NCI-H345 treated with DMSO at 0.1 percent for 48 hours (cell line): Measurements from ENCODE around the gene UGT1A5.

Experiments used
- DNase-seq: peaks from one replicate; lab custom pipeline; 2025; ENCODE audit not compliant: unreplicated experiment; lab: John Stamatoyannopoulos, UW

The UGT1A5 gene

DNA sequence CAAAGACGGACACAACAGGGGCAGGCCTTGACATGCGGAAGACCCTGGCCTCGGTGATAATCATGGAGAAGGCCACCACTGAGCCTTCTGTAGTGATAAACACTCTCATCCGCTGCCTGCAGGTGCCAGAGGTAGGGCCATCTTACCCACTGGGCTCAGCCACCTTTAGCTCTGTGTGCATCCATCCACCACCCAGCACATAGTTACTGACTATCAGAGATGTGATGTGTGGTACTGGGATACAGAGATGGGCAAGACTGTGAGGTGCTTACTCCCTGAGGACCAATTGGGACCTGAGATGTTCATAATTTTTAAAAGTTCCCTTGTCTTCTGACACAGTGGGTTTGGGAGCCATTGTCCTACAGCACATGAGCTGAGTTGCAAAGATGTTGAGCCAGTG lies 67.0 kb downstream of the UGT1A5 start:
- no peak for DNase-seq

DNA sequence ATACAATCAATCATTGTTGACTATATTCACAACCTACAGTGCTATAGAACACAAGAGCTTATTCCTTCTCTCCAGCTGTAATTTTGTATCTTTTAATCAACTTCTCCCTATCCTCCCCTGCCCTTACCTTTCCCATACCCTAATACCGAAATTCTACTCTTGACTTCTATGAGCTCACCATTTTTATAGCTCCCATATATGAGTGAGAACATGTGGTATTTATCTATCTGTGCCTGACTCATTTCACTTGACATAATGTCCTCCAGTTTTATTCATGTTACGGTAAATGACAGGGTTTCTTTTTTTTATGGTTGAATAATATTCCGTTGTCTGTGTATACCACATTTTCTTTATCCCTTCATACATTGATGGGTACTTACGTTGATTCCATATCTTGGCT lies 68.1 kb downstream of the UGT1A5 start:
- no peak for DNase-seq

DNA sequence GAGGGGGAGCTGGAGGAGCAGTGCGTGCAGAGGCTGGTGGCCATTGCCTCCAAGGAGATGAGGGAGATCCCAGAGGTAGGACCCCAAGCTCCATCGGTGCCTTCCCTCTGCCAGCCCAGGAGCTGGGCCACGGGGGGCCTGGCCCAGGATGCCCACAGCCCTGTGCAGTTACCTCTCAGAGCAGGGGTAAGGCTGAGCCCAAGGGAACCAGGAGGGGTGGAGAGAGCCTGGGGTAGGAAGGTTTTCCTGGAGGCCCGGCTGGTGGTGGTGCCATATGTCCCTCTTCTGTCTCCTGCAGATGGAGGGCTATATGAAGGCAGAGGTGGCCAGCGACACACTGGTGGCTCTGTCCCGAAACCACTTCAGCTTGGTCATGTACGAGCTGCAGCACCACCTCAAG lies 76.8 kb downstream of the UGT1A5 start:
- DNase-seq = no peak

DNA sequence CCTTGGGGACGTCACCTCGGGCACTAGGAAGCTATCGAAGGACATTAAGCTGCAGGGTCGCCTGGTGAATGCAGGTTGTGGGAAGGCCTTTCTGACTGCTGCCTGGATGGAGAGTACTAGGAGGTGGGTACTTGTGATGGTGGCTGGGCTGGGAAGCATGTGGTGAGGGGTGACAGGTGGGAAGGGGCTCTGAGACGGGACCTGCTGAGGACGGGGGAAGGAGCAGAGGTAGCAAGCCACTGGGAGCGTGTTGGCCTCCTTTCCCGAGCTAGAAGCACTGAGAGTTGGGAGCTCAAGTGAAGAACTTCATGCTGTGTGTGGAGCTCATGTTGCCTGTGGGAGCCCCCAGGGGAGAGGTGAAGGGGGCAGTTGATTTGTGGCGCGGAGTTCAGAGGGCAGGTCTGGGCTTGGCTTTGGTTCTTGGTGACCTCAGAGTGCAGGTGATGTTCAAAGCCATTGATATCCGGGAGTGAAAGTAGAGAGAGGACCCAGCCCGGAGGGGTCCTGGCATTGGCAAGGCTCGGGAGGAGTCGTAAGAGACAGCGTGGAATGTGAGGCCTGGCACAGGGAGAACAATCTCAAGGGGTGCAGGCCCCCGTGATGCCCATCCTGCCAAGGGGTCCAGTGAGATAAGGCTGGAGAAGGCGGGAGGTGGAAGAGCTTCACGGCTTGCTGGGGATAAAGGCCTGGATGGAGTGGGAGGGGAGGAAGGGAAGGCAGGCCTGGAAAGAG lies 78.6 kb downstream of the UGT1A5 start:
- DNase-seq = no peak

DNA sequence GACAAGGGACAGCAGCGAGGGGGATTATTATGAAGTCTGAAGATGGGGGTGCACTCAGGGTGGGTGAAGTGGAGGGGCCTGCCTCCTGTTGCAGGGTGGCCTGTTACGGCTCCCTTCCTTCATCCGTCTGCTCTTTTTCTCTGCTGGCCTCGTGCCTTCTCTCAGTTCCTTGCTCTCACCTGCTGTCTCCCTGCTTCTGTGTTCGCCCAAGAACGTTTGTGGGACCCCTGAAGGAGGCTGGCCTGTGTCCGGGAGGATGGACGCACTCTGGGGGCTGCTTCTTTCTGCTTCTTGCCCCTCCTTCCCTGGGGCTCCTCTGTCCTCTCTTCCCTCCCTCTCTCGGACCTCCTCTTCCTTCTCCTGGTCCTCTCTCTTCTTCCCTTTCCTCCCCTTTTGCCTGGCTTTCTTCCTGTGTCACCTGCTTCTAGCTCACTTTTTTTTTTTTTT lies 79.2 kb downstream of the UGT1A5 start:
- DNase-seq = no peak

DNA sequence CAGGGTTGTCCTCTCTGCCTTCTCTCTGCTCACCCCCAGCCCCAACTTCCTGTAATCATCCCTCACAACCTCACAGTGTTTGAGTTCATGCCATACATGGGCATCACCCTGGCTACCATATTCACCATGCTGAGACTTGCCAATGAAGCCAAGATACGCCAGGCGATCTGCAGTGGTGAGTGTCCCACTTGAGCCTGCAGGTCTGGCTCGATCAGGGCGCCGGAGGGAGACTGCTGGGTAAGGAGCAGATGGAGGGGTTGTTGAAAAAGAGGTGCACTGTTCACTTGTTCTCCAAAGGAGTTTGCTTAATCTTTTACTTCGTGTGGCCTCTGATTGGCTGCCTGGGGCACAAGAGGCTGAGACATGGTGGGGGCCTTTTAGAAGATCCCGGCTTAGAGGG lies 80.0 kb downstream of the UGT1A5 start:
- DNase-seq = no peak

DNA sequence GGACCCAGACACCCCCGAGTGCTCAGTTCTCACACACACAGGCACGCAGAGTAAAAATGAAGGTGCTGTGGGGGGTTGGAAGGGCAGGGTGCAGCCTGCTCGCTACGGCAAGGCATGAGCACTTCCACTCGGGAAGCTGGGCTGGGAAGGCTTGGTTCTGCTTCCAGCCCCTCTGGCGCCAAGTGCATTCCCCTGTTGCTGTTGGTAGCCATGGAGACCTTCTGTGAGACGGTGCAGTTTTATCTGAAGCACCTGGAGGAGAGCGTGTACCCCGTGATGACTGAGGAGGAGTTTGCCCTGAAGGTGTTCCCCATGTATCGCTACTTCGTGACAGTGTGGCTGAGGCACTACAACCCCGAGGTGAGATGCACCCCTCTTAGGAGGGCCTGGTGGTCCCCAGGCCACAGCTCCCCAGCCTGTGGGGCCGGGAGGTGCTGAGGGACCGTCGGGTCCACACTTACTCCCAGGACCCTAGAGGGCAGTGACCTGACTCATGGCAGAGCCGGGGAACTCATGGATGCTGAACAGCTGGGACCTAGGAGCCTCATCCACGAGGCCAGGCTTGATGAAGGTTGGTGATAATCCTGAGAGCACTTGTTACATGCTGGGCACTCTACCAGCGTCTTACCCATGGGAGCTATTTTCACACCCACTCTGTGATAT lies 80.9 kb downstream of the UGT1A5 start:
- no peak for DNase-seq

DNA sequence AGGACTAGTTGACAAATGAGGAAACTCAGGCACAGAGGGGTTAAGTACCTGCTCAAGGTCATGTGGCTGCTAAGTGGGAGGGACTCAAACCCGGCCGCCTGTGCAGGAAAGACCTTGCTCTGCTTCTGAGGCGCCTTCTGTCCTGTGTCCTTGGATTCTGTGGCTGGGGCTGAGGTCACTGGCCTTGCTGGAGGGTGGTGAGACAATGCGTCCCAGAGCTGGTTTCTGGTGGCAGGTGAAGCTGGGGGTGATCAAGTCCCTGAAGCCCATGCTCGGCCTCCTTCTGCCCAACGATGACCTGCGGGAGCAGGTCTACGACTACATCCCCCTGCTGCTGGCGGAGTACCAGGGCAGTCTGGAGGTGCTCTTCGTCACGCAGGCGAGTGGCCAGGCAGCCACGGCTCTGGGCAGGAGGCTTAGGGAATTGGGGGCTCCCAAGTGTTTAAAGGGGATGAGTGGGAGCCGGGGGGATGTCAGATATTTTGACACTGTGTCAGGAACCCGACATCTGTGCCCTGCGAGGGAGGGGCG lies 81.5 kb downstream of the UGT1A5 start:
- DNase-seq = no peak

DNA sequence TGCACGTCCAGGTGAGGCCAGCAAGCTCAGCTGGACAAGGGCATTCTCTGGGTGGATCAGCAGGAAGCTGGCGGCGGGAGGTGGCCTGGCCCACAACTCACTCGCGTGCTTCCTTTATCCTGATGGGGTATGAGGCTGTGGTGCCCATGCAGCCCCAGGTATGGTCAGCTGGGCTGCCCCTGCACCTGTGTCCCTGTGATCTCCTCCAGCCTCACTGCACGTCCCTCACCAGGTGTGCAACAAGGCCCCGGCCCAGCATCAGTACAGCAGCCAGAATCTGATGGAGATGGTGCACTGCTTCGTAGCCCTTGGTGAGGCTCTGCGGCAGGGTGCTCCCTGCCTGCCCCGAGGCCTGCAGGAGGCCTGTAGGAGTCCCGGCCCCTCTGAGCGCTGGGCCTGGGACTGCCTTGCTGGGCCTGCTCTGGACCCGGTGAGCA lies 83.0 kb downstream of the UGT1A5 start:
- DNase-seq = no peak

DNA sequence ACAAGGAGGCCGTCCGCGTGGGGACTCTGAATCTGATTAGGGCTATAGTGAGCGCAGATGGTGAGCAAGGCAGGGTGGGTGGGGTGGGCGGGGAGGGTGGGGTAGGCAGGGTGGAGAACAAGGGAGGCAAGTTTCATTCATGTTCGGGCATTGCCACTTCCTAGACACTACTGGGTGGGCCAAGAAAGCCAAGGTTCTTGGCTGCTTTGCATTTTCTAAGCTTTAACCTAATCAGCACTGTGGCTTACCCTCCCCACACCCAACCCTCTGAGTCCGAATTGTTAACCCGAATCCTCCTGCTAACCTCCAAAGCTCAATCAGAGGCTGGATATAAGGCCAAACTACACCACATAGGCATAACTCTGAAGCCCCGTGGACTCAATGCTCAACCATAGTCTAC lies 83.5 kb downstream of the UGT1A5 start:
- no peak for DNase-seq

DNA sequence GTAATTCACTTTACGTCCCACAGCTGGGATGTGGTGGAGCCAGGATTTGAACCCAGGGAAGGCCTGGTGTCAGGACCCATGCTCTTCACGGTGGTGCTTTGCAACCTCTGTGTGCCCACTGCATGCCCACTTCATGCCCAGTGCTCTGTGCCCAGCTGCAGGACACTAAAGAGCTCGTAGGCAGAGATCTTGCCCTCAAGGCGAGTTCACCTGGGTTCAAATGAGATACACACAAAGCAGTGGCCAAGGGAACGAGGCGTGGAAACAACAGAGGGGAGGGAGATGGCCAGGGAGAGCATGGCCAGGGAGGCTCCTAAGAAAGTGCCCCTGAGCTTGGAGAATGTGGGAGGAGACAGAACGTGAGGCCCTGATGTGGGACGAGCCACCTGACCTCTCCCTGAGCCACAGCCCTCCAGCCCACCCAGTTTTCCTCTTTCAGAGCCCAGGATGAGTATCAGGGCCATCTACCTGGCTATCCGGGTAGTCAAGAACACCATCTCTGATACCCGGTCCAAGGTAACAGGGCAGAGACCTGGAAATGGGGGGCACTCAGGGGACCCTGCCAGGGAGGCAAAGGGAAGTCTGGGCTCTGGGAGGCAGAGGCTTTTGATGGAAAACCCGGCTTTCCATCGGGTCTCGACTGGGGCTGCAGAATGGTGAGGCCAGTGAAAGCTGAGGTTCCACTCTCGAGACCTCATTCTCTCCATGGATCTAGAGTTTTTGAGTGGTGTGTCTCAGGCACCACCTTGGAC lies 85.8 kb downstream of the UGT1A5 start:
- no peak for DNase-seq

DNA sequence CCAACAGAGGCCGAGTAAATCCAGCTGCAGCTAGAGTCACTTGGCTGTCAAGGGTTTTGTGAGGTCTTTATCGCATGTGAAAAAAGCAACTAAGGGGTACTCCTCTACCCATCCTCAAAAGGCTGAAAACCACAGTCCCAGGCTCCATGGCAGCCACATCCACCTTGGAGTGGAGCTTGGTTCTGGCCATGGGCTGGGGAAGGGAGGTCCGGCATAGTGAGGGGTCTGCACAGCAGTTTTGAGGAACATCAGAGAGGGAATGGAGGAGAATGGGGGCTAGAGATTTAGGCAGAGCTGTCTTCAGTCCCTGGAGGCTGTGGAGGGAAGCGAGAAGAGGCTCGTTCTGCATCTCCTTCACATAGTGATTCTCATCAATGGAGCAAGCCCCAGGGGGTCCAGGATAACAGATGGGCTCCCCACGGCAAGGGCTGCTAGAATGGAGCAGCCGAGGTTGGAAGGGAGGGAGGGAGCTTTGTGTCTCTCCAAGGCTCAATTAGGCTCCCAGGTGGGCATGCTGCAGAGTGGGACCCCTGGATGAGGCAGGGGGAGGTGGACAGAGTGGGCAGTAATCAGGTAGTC lies 86.5 kb downstream of the UGT1A5 start:
- no peak for DNase-seq

DNA sequence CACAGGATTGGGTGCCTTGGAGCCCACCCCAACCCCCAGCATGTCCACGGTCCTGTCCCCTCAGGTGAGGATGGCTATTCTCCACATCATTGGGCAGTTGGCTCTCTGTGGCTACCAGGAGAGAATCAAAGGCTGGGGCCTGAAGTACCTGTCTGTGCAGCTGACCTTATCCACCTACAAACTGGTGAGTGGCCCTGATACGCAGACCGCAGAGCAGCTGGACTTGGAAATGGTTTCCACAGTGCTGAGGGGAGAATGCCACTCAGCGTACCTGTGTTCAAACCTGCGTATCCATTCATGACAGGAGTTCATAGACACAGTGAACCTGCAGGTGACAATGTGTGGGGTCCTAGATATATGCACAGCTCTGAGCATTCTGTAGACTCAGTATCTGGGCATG lies 87.0 kb downstream of the UGT1A5 start:
- DNase-seq = no peak

DNA sequence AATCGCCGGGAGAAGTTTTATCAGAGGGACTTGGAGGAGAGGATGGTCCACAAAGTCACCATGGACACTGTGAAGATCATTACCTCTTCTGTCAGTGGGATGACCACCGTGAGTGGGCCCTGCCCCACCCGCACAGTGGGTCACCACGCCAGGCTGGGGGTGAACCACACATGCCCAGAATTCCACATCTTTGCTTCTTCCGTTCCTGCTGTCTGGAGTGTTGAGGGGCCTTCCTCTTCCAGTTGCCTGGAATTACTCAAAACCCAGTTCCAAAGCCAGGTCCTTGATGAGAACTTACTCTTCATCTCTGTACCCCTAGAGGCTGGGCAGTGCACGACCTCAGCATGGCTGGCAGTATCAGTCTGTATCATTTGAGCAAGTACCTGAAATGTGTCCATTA lies 87.5 kb downstream of the UGT1A5 start:
- no peak for DNase-seq

DNA sequence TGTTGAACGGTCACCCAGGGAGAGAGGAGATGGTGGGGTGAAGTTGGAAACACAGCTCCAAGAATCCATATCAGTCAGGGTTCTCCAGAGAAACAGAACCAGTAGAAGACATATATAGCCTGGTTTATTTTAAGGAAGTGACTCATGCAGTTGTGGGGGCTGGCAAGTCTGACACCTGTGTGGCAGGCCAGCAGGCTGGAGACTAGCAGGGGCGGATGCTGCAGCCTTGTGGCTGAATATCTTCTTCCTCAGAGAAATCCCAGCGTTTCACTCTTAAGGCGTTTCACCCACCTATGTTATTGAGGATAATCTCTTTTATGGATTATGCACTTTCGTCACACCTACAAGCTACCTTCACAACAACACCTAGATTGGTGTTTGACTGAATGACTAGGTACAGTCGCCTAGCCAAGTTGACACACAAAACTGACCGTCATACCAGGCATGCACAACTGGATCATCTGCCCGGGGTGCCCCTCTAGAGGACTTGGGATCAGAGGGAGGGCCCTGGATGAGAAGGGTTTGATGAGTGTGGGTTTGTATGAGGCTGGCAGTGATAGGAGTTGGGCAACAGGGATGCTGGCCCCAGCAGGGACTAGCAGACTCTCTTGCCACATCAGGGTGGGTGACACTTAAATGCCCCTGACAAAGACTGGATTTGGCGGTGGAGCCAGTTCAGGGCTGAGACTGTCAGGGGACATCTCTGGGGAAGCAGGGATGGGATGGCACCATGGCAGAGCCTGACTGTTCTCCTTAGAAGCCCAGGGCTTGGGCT lies 88.8 kb downstream of the UGT1A5 start:
- no peak for DNase-seq

DNA sequence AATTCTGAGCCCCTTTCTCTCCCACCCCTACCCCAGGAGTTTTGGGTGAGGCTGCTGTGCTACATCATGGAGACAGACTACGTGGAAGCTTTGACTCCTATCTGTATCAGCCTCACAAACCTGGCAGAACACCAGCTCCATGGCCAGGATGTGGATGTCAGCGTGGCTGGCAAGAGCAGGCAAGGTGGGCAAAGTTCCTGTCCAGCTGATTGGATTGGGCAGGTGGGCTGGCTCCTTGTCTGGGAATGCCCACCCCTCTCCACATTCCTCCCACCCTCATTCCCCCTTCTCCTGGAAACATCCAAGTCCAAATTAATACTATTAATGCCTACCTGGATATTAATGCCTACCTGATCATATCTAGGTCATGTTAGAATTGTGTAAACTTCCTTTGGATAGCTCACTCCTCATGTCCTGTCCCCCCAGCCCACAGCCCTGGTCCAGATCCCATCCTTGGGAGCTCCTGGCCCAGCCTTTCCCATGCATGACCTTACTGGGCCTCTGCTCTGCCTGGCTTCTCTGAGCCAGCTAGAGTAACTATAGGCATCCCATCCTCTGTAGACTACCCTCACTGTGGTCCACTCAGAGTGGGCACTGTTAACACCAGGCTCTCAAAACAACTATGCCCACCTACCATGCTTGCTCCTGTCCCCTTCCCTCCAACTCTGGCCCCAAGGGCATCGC lies 89.6 kb downstream of the UGT1A5 start:
- no peak for DNase-seq

DNA sequence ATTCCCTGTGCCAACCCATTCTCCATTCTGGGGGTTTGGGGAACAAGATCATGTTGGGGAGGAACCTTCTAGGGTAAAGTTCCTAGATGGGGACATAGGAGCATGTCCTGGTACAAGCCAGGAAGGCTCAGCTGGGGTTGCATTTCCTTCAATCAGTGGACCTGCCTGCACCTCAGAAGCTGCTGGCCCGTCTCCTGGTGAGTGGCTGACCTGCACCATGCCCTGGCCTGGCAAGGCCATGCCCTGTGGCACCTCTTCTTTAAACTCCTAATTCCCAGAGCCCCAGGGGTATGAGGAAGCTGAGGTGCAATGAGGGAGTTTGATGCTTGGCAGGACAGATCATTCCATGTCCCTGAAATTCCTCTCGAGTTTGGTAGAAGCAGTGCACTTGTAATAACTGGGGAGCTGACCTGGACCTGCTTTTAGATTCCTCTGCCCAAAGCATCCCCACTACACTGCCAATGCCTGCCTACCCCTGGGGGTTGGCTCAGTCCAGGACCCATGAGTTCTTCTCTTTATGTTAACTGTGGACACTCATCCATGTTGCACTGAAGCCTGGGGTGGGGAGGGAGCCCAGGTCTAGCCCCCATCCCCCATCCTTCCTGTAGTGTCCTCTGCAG lies 90.7 kb downstream of the UGT1A5 start:
- DNase-seq = no peak

DNA sequence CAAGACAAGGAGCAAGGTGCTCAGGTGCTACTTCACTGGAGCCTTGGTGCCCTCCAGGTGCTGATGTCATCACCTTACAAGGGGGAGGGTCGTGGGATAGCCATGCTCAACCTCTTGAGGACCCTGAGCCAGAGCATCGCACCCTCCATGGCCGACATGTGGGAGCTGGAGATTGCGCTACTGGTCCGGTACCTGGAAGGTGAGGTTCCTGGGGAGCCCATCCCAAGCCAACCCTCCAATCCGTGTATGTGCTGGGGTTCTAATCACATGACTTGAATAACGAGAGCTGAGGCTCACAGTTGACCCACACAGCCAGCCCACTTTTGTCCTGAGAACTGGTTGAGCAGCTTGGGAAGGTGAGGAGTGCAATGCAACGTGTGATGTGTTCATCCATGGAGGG lies 91.3 kb downstream of the UGT1A5 start:
- DNase-seq = no peak

DNA sequence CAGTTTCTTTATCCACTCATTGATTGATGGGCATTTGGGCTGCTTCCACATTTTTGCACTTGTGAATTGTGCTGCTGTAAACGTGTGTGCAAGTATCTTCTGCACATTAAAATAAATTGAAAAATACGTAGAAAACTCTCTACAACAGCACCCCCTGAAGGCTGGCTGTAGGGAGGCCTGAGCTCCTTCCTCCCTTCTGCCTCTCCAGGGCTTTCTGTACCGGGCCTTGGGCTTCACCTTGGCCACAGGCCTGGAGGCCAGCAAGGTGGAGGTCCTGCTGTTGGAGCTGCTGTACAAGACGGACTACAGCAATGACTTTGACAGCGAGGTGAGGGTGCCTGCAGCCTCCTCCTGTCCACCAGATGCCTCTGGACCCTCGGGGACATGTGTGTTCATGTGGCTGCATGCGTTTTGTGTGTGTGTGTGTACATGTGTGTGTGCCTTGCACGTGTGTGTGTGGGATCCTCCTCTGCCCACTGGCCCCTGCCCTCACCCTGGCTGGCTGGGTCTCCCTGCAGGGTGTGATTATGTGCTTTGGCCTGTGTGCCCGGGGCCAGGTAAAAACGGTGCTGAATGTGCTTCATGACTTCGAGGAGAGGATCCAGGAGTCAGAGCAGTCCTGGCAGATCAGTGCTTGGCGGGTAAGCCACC lies 94.6 kb downstream of the UGT1A5 start:
- no peak for DNase-seq
